Measurements from ENCODE around the gene LGR4.

LGR4 gene

DNA sequence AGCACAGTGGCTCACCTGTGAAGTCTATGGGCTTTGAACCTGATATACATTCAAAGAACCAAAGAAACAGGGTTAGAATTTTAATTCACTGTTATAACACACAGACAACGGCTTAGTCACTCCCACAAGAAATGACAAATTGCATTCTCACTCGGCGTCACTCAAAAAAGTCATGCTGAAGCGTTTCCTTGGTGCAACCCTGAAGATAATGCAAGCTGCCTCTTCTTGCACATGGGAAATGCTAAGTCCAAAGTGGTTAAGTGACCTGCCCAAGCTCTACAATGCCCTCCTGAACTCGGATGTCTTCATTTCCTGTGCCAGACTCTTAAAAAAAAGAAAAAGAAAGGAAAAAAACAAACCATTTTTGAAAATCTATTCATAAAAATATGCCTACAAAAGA, 10.0 kb downstream of the LGR4 start:
- H3K4me1 ChIP-seq (ENCODE audit: control insufficient read depth in 1 of 2, insufficient read depth in 1 of 2, low read depth in 1 of 2, low read length in 1 of 2), result peaks cover 0 to 5% of the 10 kb centered on the region in 2 experiments
- no peaks in the 10 kb centered on the region for H3K9me3 ChIP-seq
- no peaks in the 10 kb centered on the region for H3K27me3 ChIP-seq
- no peak overlapping the region for H3K4me3 ChIP-seq (ENCODE audit: low read depth in 1 of 2, low read length in 1 of 2)
- no peaks in the 10 kb centered on the region for H3K36me3 ChIP-seq
- no peak overlapping the region for H3K27ac ChIP-seq
- TF ChIP-seq CTCF (IDR thresholded peaks at IDR 0.05), result no peak

DNA sequence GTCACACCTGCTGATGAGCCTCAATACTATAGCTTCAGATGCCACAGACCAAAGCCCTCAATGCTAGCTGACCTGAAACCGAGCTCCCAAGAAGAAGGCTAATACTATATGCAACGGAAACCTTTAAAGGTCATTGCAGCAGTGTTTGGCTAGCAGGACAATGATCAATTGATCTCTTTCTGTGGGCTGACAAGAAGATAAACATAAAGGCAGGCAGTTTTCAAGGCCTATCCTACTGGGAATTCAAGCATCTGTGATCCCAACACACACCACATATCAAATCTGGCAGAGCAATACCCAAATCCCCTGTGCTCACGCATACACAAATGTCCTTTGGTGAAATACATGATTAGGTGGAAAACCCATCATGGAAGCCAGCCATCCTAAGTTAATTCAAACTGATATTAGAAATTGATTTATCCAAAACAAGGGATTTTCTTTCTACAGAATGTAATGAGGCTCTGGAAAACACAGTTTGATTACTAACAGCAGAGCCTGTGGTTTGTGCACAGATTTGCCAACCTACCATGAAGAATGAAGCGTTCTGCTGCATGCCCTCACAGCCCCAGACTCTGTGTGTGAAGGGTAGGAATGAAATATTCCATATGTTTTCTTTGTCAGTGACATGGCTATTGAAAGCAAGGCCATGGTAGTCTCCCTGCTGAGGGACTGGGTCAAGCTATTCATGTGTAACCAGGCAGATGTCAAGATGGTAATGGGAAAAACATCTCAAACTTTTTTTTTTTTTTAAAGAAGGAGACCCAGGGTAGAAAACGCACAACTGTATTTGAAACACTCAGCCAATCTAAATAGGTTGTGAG, 12.2 kb downstream of the LGR4 start:
- H3K27me3 ChIP-seq, result no peaks in the 10 kb centered on the region
- no peak overlapping the region for H3K4me3 ChIP-seq (ENCODE audit: low read depth in 1 of 2, low read length in 1 of 2)
- no peak overlapping the region for H3K27ac ChIP-seq
- no peak for TF ChIP-seq CTCF (IDR thresholded peaks at IDR 0.05)
- H3K36me3 ChIP-seq, result no peaks in the 10 kb centered on the region
- H3K4me1 ChIP-seq (ENCODE audit: control insufficient read depth in 1 of 2, insufficient read depth in 1 of 2, low read depth in 1 of 2, low read length in 1 of 2), result peaks cover 0 to 5% of the 10 kb centered on the region in 2 experiments
- no peaks in the 10 kb centered on the region for H3K9me3 ChIP-seq

GRCh38 chr11:27459191-27459590, 13.4 kb downstream of the LGR4 start:
- H3K9me3 ChIP-seq, result no peaks in the 10 kb centered on the region
- H3K36me3 ChIP-seq, result no peaks in the 10 kb centered on the region
- peaks cover 0 to 5% of the 10 kb centered on the region in 2 experiments for H3K4me1 ChIP-seq (ENCODE audit: control insufficient read depth in 1 of 2, insufficient read depth in 1 of 2, low read depth in 1 of 2, low read length in 1 of 2)
- no peak overlapping the region for H3K4me3 ChIP-seq (ENCODE audit: low read depth in 1 of 2, low read length in 1 of 2)
- H3K27me3 ChIP-seq, result no peaks in the 10 kb centered on the region
- H3K27ac ChIP-seq, result no peak overlapping the region
- no peak for TF ChIP-seq CTCF (IDR thresholded peaks at IDR 0.05)

DNA sequence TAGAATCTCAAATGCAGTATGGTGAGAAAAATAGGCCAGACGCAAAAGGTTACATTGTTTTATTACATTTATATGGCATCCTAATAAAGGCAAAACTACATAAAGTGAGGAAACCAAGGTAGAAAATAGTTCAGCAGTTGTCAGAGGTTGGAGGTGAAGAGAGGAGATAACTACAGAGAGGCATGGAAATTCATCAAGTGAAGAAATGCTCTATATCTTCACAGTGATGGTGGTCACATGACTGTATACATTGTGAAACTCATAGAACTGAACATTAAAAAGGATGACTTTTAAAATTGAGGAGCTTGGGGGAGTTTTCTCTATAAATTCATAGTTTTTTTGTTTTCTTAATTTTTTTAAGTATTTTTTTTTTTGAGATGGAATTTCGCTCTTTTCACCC, 14.4 kb downstream of the LGR4 start:
- Histone ChIP-seq H3K9me3 (no peaks in the 10 kb centered on the region), H3K36me3 (no peaks in the 10 kb centered on the region), H3K4me3 (ENCODE audit: low read depth in 1 of 2, low read length in 1 of 2) (no peak overlapping the region), H3K4me1 (ENCODE audit: control insufficient read depth in 1 of 2, insufficient read depth in 1 of 2, low read depth in 1 of 2, low read length in 1 of 2) (peaks cover 0 to 5% of the 10 kb centered on the region in 2 experiments), H3K27ac (no peak overlapping the region), H3K27me3 (no peaks in the 10 kb centered on the region)
- TF ChIP-seq CTCF (IDR thresholded peaks at IDR 0.05), result no peak

DNA sequence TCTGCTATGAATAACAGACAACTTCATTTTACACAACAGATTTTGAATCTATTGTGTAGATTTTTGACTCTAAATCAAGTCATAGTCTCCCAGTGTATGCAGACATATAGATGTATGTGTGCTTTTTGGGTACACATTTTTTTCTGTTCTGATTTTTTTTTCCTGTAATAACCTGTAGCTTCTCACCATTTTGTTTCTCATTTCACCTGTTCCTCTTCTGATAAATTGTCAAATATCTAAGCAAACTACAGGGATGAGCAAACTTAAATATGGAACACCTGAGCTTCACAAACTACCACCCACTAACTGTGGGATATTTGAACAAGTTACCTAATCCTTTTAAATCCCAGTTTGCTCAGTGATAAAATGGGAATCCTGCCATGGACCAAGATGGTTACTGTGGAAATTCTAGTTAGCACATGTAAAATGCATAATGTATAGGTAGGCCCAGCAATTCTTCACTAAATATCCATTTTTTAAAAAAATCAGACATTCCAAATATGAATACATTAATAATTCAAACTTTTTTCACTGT, 15.7 kb downstream of the LGR4 start:
- no peaks in the 10 kb centered on the region for H3K36me3 ChIP-seq
- no peak overlapping the region for H3K27ac ChIP-seq
- H3K4me1 ChIP-seq (ENCODE audit: control insufficient read depth in 1 of 2, insufficient read depth in 1 of 2, low read depth in 1 of 2, low read length in 1 of 2), result no peaks in the 10 kb centered on the region
- no peak overlapping the region for H3K4me3 ChIP-seq (ENCODE audit: low read depth in 1 of 2, low read length in 1 of 2)
- H3K9me3 ChIP-seq, result no peaks in the 10 kb centered on the region
- TF ChIP-seq CTCF (IDR thresholded peaks at IDR 0.05), result no peak
- no peaks in the 10 kb centered on the region for H3K27me3 ChIP-seq

Measured in neutrophil (primary cell).